Mesangial cell (primary cell): ENCODE data around the gene NUDCD2. TPM values are rescaled to one million over a fixed set of nuclear protein-coding genes. Genes with fewer than 3 reads are reported as not detected.

Experiments used
- total RNA-seq: library from RNA; depleted of rRNA; stranded (reverse); fragments of >200 nt; gene quantifications from 2 replicates; pipeline ENCODE4 v1.2.3, GENCODE V29; 2015

Gene NUDCD2
- 2.4 and 7.7 TPM in 2 replicates for total RNA-seq

GRCh38 chr5:163459819-163460561 lies at the start of gene NUDCD2:
TSS of gene NUDCD2 (minus strand) at chr5:163460102. CDS start at chr5:163460050, 52 bp downstream.

GRCh38 chr5:163505368-163506094 lies 45.6 kb upstream of the NUDCD2 start, which contains the start of gene MAT2B:
TSS of gene MAT2B (plus strand) at chr5:163505619. CDS start at chr5:163505687, 68 bp downstream.

GRCh38 chr5:163460562-163461171 lies 765 bp upstream of the NUDCD2 start, which contains the start of gene HMMR:
TSS of gene HMMR (plus strand) at chr5:163460632. CDS start at chr5:163460693, 61 bp downstream.

GRCh38 chr5:163437309-163438182 lies 22.4 kb downstream of the NUDCD2 start, which contains the start of gene CCNG1:
TSS of gene CCNG1 (plus strand) at chr5:163437595. CDS start at chr5:163439257, 1,662 bp downstream.

Other genes starting within 250 kb of the NUDCD2 start
- 96.3 and 115 TPM in 2 replicates for gene CCNG1, start 22.5 kb downstream of the NUDCD2 start, total RNA-seq
- gene HMMR, start 530 bp upstream of the NUDCD2 start, total RNA-seq: 1.0 and 39.9 TPM in 2 replicates
- 33.5 and 46.9 TPM in 2 replicates for gene MAT2B, start 45.5 kb upstream of the NUDCD2 start, total RNA-seq